OCI-M2 (cell line): ENCODE measurements around the gene HOOK1.
"Not testable (repeated sequence)": the region's sequence is repeated elsewhere in the genome, so short reads cannot be mapped to it uniquely, and the experiment has no call there.

Experiments
- DNase-seq: peaks from one replicate; lab custom pipeline; 2025; ENCODE audit not compliant: unreplicated experiment; lab: John Stamatoyannopoulos, UW

Gene HOOK1

GRCh38 chr1:59885160-59885832, 70.5 kb downstream of the HOOK1 start:
- no peak for DNase-seq

- no peak for DNase-seq
Observed at GRCh38 chr1:59892841-59893811, 78.4 kb downstream of the HOOK1 start.

GRCh38 chr1:59897165-59897564, 82.4 kb downstream of the HOOK1 start:
- DNase-seq = no peak

GRCh38 chr1:59898927-59899326, 84.2 kb downstream of the HOOK1 start:
- no peak for DNase-seq

- DNase-seq = no peak
Observed at GRCh38 chr1:59900640-59901039, 85.9 kb downstream of the HOOK1 start.

- no peak for DNase-seq
Observed at GRCh38 chr1:59901770-59902388, 87.1 kb downstream of the HOOK1 start.

GRCh38 chr1:59903141-59903754, 88.5 kb downstream of the HOOK1 start:
- DNase-seq = no peak

GRCh38 chr1:59906931-59907330, 92.2 kb downstream of the HOOK1 start:
- DNase-seq = no peak

GRCh38 chr1:59908084-59908483, 93.3 kb downstream of the HOOK1 start:
- DNase-seq = no peak

GRCh38 chr1:59908682-59909081, 93.9 kb downstream of the HOOK1 start:
- DNase-seq = no peak

GRCh38 chr1:59914791-59915286, 100.1 kb downstream of the HOOK1 start:
- not testable (repeated sequence) for DNase-seq

GRCh38 chr1:59915516-59915915, 100.8 kb downstream of the HOOK1 start:
- no peak for DNase-seq

GRCh38 chr1:59917026-59917784, 102.5 kb downstream of the HOOK1 start:
- DNase-seq = no peak

GRCh38 chr1:59917785-59918180, 103.0 kb downstream of the HOOK1 start:
- DNase-seq = no peak

- no peak for DNase-seq
Observed at GRCh38 chr1:59919746-59920145, 105.0 kb downstream of the HOOK1 start.

GRCh38 chr1:59921258-59921899, 106.6 kb downstream of the HOOK1 start:
- not testable (repeated sequence) for DNase-seq

- DNase-seq = no peak
Observed at GRCh38 chr1:59924653-59925052, 109.9 kb downstream of the HOOK1 start.
